GM21360 (cell line): ENCODE data around the gene MSH3.
"Not testable (repeated sequence)": the region's sequence is repeated elsewhere in the genome, so short reads cannot be mapped to it uniquely, and the experiment has no call there.

ENCODE experiments used
- ATAC-seq: cut with Tn5 transposase; IDR thresholded peaks from one replicate; pipeline ENCODE4 v1.9.1; 2021; ENCODE audit warnings: mild to moderate bottlenecking, moderate library complexity; ENCODE audit not compliant: unreplicated experiment

MSH3 gene

DNA sequence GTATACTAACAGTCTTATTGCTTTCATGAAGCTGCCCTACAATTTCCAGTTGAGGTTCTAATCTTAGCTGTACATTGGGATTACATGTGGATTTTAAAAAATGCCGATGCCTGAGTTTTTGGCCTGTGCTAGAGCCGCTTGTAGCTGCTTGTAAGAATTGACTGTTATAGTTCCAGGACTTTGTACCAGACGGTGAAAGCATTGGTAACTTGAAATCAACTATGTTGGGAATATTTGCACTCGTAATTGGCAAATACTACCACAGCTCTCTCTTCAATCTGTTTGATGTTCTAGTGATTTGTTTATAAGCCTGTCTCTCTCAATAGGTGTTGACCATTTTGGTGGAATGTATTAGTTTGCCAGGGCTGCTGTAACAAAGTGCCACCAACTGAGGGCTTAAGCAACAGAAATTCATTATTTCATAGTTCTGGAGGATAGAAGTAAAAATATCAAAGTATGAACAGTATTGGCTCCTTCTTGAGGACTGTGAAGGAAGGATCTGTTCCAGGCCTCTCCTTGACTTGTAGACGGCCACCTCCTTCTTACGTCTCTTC is 50.8 kb downstream of the MSH3 start:
- no peak for ATAC-seq

DNA sequence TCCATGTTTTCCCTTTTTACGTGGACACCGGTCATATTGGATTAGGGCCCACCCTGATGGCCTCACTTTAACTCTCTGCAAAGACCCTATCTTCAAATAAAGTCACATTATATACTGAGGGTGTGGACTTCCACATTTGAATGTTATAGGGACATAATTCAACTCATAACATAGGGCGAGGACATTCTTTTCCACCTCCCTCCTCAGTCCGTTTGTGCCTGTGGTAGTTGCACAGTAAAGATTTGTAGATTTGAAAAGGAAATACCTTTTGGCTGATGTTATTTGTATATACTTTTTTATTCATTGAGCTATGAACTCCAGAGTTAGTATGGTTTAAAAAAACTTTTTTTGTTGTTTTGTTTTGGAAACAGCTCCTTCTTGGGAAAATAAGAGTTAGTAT is 51.3 kb downstream of the MSH3 start:
- no peak for ATAC-seq

DNA sequence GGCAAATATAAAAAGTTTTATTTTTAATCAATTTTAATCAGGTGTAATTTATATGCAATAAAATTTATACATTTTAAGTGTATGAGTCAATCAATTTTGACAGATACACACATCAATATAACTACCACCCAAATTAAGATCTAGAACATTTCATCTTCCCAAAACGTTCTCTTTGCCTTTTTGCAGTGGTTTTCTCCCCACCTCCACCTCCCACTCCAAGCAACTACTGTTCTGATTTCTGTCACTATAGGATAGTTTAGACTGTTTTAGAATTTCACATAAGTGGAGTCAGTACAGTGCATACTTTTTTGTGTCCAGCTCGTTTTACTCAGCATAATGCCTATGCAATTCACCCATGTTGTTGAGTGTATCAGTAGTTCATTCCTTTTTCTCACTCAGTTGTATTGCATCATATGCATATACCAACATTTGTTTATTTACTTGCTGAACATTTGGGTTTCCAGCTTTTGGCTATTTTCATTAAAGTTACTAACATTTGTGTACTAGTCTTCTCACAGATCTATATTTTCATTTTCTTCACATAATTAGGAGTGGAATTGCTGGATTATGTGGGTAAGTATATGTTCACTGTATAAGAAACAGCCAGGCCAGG is 52.5 kb downstream of the MSH3 start:
- ATAC-seq, result no peak

DNA sequence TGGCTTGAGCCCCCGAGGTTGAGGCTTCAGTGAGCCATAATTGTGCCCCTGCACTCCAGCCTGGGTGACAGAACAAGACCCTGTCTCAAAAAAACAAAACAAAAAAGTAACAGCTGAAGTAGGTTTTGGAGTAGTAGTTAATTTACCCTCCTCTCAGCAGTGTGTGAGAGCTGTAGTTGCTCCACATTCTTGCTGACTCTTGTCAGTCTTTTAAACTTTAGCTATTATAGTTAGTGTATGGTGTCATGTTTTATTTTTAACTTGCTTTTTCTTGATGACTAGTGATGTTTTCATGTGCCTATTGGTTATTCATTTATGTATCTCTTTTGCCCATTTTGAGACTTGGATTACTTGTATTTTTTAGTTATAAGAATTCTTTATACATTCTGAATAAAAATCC is 53.2 kb downstream of the MSH3 start:
- ATAC-seq, result no peak

DNA sequence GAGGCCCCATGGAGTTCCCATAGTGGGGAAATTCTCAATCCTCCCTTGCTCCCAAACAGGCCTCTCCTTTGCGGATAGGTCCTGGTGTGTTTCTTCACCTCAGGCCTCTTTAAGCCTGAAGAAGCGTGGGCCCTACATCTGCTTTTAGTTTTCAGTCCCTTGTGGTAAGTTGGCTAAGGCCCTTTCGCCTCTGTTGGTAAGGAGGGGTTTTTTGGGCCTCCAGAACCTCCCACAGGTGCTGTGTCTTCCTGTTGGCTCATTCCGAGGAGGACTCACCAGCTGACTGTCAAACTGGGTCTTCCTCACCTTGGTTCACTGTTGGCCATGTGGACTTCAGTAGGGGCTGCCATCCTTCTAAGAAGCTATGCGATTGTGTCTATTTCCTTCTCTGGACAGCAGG is 56.8 kb downstream of the MSH3 start:
- ATAC-seq, result no peak

DNA sequence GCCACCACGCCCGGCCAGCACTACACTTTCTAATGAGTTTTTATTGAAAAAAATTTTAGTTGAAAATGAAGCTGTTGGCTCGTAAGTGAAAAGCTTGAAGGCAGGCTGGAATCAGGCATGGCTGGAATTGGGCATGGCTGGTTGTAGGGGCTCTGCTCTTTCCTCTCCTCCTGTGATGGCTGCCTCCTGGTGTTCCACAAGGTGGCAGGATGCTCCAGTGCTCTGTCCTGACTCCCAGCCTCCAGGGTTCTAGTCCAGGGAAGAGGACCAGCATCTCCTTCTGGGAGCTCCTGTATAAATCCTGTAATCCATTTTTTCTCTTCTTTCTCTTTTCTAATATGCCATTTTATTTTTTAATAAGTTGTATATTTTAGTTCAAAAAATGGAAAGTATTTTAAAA is 57.5 kb downstream of the MSH3 start:
- ATAC-seq, result no peak

DNA sequence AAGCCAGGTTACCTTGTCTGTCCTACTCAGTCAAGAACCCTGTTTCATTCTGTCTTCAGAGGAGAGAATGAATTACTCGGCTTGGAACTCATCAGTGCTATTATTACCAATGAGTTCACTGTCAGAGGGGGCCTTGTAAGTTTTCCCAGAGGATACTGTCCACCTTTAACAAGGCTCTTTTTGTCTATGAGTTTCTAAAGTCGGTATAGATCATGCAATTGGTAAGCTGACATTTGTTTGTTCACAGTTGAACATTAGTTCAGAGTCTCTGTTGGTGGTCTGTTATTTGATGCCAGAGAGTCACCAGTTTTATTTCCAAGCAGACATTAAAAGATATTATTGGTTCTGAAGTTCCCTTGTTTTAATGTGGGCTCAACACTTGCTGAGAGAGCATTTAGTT is 58.5 kb downstream of the MSH3 start:
- ATAC-seq, result no peak

DNA sequence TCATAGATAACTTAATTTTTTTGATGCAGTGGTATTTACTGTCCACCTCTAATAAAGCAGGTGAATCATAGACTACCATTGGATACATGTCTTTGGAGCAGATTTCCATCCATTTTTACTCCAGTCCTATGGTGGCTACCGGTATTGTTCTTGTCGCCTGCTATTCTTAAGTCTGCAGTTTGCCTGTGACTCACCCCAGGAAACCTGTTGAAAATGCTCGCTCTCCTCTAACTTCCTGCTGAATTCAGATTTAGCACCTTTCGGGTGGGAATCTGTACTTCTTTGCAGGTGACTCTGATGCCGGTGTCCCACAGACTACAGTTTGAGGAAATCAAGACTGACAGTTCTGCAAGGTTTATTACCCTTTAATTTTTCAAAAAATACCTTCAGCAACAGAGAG is 59.2 kb downstream of the MSH3 start:
- ATAC-seq, result no peak

DNA sequence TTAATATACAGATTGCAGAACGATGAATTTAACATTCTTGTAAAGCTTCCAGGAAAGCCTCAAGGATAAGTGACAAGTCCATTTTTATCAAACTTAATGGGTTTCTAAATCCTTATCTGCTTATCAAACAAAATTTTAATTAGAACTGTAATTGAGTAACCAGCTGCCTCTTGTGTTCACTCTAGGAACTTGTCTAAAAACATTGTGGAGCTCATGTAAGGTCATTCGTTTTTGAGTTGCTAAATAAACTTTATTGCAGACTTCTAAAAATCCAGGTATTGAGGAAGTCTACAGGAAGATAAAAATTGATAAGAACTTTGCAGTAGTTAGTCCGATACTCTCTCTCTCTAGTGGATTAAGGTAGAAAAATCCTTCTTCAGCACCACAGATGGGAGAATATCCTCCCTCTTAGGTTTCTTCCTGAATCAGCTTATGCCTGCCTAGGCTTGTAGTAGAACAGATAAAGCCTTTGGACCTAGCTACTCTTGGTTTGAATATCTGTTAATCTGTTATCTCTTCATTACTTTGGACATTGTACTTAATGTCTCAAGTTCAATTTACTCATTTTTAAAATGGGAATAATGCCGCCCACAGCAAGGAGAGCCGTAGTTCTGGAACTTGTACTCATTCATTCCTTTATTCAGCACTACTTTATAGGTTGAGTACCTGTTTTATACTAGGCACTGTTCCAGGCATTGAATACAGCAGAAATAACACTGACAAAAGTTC is 60.3 kb downstream of the MSH3 start:
- no peak for ATAC-seq

DNA sequence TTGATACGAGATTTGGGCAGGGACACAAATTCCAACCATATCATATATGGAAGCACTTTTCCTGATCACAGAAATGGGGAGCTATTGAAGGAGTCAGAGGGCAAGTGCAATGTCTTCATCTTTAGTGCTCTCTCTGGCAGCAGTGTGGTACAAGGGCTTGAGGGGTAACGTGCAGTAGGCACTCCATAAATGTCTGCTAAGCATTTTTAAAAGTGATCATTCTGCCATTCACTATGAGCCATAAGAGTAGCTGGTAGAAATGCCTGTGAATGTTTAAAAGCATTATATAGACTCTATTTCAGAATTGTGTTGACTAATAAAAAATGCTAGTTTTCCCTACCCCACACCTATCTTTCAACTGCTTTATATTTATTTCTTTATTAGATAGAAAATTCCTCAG is 61.4 kb downstream of the MSH3 start:
- no peak for ATAC-seq

DNA sequence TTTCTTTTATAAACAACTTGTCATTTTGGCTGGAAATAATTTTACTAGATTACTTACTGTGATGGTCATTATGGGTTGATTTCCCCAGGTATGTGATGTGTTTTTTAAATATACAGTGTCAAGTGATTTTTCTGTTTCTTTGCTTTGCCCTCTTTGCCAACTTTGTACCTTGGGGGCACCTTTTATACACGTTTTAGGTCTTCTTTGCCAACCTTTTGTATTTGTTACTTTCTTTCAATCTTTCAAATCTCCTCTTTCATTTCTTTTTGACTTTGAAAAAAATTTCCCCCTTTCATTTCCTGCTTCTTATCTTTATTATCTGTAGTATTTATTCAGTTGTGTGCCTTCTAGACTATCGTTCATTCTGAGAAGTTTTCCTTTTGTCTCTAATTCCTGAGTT is 65.7 kb downstream of the MSH3 start:
- ATAC-seq, result no peak

DNA sequence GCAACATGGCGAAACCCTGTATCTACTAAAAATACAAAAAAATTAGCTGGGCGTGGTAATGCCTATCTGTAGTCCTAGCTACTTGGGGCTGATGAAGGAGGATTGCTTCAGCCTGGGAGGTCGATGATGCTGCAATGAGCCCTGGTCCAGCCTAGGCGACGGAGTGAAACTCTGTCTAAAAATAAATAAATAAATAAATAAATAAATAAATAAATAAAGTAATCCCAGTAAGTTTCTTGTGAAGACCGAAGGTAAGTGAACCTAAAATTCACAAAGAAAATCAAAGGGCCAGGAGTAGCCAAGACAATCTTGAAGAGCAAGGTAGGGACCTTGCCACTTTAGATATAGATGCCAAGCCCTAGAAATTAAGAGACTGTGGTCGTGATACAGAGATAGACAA is 68.5 kb downstream of the MSH3 start:
- no peak for ATAC-seq

DNA sequence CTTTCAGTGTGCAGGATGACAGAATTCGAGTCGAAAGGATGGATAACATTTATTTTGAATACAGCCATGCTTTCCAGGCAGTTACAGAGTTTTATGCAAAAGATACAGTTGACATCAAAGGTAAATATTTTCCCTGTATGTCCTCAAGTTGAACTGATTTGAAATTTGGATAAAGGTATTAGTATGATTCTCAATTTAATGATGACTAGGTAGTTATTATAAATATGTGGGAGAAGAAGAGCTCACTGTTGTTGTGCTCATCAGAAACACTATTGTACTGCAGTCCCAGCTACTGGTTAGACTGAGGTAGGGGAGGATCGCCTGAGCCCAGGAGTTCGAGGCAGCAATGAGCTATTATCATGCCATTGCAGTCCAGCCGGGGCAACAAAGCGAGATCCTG is 71.0 kb downstream of the MSH3 start:
- ATAC-seq, result no peak

DNA sequence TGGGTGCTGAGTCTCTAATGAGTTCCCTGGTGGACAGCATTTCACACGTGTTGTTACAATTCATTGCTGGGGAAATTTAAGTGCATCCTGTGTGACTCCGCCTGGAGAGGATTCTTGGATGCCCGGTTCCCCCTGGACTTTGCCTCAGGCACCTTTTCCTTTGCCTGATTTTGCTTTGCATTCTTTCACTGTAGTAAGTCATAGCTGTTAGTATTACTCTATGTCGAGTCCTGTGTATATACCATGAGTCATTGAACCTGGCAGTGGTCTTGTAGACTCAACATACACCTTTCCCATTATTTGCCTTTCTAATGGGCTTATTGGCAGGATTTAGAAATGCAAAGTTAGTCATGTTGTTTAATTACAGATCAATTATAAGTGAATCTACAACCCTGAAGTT is 82.3 kb downstream of the MSH3 start:
- ATAC-seq, result no peak

DNA sequence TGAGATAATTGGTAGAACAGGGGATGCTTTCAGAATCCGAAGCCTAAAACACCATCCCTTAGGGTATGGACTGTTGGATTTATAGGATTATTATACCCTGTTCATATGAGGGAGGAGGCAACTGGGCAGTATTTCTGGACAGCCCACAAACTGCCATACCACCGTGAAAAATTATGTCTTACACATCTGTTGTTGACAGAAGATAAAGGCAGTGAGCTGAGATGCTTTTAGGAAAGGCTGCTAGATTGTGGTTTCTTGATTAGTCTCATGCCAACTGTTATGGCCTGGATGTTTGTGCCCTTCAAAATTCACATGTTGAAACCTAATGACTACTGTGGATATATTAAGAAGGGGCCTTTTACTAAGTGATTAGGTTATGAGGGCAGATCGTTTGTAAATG is 84.0 kb downstream of the MSH3 start:
- no peak for ATAC-seq

DNA sequence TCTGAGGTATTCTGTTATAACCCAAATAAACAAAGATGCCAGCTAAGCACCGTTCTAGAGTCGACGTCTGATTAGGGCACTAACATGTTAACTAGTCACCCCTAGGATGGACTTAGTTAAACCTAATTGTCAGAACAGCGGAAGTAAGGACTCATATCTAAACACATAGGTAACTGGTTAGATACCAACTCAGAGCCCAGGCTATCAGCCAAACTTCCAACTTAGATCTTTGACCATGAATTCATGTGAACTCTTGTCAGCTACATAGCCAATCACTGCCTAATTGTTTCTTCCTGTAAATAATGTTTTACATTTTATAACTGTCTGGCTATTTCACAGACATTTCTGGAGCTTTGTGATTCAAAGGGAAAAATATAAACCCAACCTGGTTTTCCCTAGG is 84.6 kb downstream of the MSH3 start:
- no peak for ATAC-seq

DNA sequence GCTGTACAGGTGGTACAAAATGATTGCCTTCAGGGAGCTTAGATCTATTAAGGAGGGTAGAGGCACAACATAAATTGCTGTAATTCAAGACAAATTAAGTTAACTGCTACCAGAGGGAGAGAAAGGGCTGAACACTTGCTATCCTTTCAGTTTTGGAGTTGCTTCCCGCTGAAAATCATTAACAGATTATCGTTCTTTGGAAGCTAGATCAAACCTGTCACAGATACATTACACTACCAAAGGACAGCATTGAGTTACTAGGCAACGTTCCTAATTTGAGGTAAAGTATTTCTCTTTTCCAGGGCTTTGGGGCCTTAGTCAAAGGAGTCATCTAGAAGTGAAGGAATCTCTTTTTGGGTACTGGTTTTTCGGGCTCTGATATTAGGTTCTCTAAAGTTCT is 85.0 kb downstream of the MSH3 start:
- no peak for ATAC-seq

DNA sequence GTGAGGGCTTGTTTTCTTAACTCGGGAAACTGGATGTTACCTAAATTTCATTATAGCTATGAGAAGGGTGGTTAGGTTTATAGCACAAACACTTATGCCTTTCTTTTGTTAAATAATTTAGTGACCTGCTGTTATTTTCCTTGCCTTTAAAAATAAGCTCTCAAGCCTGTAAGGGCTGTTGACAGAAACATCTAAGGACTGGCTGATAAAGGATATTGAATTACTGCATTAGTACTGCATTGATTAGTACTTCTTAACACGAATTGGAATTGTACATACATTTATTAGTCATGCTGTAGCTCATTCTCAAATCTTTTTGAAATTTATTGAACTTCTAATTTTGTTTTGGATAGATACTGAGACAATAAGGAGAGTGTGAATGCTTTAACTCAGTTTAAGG is 85.4 kb downstream of the MSH3 start:
- no peak for ATAC-seq

DNA sequence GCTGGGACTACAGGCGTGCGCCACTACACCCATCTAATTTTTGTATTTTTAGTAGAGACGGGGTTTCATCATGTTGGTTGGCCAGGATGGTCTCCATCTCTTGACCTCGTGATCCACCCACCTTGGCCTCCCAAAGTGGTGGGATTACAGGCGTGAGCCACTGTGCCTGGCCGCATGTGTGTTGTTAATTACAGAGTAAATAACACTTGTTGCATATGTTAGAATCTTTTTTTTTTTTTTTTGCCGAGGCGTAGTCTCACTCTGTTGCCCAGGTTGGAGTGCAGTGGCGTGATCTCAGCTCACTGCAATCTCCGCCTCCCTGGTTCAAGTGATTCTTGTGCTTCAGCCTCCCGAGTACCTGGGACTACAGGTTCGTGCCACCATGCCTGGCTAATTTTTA is 86.0 kb downstream of the MSH3 start:
- ATAC-seq, result not testable (repeated sequence)

DNA sequence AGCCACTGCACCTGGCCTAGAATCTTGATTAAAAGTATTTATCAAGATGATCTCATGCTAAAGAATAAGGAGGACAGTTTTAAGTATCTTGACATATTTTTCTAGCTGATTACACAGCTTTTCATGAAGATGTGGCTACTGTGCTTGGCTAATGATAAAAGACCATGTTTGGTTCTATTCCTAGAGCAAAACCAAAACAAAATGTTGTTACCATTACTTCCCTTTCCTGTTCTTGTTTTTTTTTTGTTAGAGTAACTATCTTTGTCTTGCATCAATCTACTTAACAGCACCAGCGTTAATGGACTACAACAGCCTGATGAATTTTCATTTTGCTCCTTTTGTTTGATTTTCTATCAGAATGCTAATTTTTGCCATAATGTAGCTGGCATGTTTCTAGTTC is 86.5 kb downstream of the MSH3 start:
- no peak for ATAC-seq

DNA sequence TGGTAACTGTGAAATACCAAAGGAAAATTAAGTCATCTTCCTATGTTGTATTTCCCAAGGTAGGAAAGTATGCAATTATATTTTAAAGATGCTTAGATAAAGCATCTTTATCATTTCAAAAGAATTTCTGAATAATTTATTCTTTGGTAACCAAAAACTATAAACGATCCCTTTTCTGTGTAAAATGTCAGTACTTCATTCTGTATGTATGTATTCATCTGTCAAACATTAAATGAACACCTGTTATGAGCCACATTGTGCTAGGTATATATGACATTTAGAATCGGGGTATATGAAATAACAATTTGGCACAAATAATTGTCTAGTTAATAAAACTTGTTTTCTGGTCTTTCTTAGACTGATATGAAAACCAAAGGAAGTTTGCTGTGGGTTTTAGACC is 89.7 kb downstream of the MSH3 start:
- ATAC-seq, result no peak

DNA sequence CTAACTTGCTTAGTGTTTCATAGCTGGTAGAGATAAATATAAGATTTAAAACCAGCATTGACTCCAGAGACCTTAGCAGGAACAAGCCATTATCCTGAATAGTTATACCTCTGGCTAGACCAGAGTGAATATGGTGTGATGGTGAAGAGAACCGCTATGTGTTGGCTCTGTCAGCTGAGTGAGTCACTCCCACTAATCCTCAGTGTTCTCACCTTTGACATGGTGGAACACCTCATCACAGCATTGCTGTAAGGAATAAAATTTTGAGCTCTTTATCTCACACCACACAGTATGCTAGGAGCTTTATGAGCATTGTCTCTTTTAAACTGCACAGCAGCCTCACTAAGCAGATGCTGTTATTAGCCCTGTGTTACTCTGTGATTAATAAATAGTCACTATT is 91.0 kb downstream of the MSH3 start:
- ATAC-seq, result no peak

DNA sequence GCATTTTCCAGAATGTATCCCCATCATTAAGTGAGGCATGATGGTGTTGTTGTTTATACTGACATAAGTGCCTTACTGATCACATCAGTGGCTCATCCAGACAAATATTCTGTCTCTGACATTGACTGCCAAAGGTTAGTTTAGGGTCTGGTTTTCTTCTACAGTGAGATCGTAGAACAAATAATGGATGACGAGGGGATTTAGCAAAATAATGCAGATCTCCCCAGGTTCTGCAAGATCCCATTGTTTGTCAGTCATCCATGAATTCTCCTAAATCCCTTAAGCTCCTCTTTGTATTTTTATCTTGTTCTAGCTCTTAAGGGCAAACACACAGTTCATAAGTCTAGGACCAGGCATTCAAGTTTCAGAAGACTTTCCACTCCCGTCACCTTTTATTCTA is 93.5 kb downstream of the MSH3 start:
- ATAC-seq, result no peak
